OCI-LY7 (cell line): Measurements from ENCODE around the gene XRN2. TPM values are rescaled to one million over a fixed set of nuclear protein-coding genes. Genes with fewer than 3 reads are reported as not detected.

Source experiments
- BruUV-seq: library from RNA; stranded (reverse); fragments of 400-500 nt; replicated peaks from 2 replicates; lab custom pipeline; 2021; lab: Mats Ljungman, UMichigan
- CTCF ChIA-PET: fragments of 300-600 bp; sonication (Branson Sonifier 250); formaldehyde crosslinking; loops from one replicate; lab custom pipeline; 2022; ENCODE audit warnings: antibody characterized with exemption; ENCODE audit not compliant: unreplicated experiment; lab: Charles Lee
- POLR2A ChIA-PET: fragments of 300-600 bp; sonication (Branson Sonifier 250); formaldehyde crosslinking; loops from one replicate; lab custom pipeline; 2022; ENCODE audit warnings: antibody characterized with exemption; lab: Charles Lee
- DNase-seq: peaks from one replicate; pipeline ENCODE4 v3.0.0-alpha.2; 2015; ENCODE audit warnings: low spot score
- H2AFZ ChIP-seq: fragments of 200-600 bp; sonication (generic), shearing (Covaris generic); 2 replicates; pipeline ENCODE4 v1.6.1; 2014; ENCODE audit warnings: mild to moderate bottlenecking, antibody characterized with exemption, low read length, moderate library complexity
- H3K27ac ChIP-seq: fragments of 200-600 bp; sonication (generic); 2 replicates; pipeline ENCODE4 v1.5.1; 2014; ENCODE audit warnings: mixed run types, low read depth, mild to moderate bottlenecking, moderate library complexity, low read length, inconsistent platforms; ENCODE audit not compliant: poor library complexity, severe bottlenecking
- H3K36me3 ChIP-seq: fragments of 200-600 bp; sonication (generic); 2 replicates; pipeline ENCODE4 v1.6.1; 2014; ENCODE audit warnings: mild to moderate bottlenecking, antibody characterized with exemption, low read length, moderate library complexity, mixed read lengths; ENCODE audit not compliant: insufficient read depth
- H3K4me1 ChIP-seq: fragments of 200-600 bp; sonication (generic); 2 replicates; pipeline ENCODE4 v1.5.1; 2014; ENCODE audit warnings: mild to moderate bottlenecking, low read length; ENCODE audit not compliant: insufficient read depth, poor library complexity, severe bottlenecking
- H3K4me2 ChIP-seq: fragments of 200-600 bp; sonication (generic); 2 replicates; pipeline ENCODE4 v1.6.1; 2014; ENCODE audit warnings: mild to moderate bottlenecking, low read length
- H3K4me3 ChIP-seq: fragments of 200-600 bp; sonication (generic); 2 replicates; pipeline ENCODE4 v1.5.1; 2014; ENCODE audit warnings: mild to moderate bottlenecking, low read depth, low read length; ENCODE audit not compliant: poor library complexity, severe bottlenecking
- H3K79me2 ChIP-seq: fragments of 200-600 bp; sonication (generic); 2 replicates; pipeline ENCODE4 v1.6.1; 2016; ENCODE audit warnings: low read depth, mild to moderate bottlenecking, low read length, moderate library complexity, mixed read lengths; ENCODE audit not compliant: insufficient read depth
- H3K9me2 ChIP-seq: fragments of 200-600 bp; sonication (generic); 2 replicates; pipeline ENCODE4 v1.6.1; 2016; ENCODE audit warnings: mild to moderate bottlenecking, low read length, mixed read lengths; ENCODE audit not compliant: insufficient read depth
- H3K9me3 ChIP-seq: fragments of 200-600 bp; sonication (generic); 2 replicates; pipeline ENCODE4 v1.6.1; 2014; ENCODE audit warnings: mild to moderate bottlenecking, mixed run types, low read length, mixed read lengths
- H4K20me1 ChIP-seq: fragments of 200-600 bp; sonication (generic); 2 replicates; pipeline ENCODE4 v1.6.1; 2014; ENCODE audit warnings: mild to moderate bottlenecking, antibody characterized with exemption, low read length, moderate library complexity, mixed read lengths; ENCODE audit not compliant: insufficient read depth
- EZH2phosphoT487 ChIP-seq: fragments of 200-600 bp; sonication (generic); IDR thresholded peaks from 2 replicates; pipeline ENCODE4 v1.6.1; 2018; ENCODE audit warnings: low read depth, borderline replicate concordance, mild to moderate bottlenecking, mixed run types, antibody characterized with exemption, low read length, moderate library complexity, mixed read lengths
- intact Hi-C: fragments of 100-400 bp; cut with micrococcal nuclease; formaldehyde crosslinking; loops from one replicate; pipeline ENCODE4 v1.10.0; 2022; ENCODE audit not compliant: unreplicated experiment
- total RNA-seq, 2 experiments: library from RNA; depleted of rRNA in 1 of 2; stranded (reverse); fragments of >200 nt in 1 of 2; shearing (Covaris generic) in 1 of 2; gene quantifications; 2 replicates each; pipeline ENCODE4 v1.2.3, GENCODE V29; 2014 to 2022
- TF ChIP-seq, protein P1 (sequence below): fragments of 200-600 bp; sonication (generic); conservative IDR thresholded peaks from 2 replicates; pipeline ENCODE4 v1.5.1; 2014; ENCODE audit warnings: mild to moderate bottlenecking, antibody characterized with exemption, low read length, moderate library complexity, mixed read lengths

XRN2 gene
- total RNA-seq, 2 experiments from 2014 or later: 47.9 to 50.3 TPM

DNA sequence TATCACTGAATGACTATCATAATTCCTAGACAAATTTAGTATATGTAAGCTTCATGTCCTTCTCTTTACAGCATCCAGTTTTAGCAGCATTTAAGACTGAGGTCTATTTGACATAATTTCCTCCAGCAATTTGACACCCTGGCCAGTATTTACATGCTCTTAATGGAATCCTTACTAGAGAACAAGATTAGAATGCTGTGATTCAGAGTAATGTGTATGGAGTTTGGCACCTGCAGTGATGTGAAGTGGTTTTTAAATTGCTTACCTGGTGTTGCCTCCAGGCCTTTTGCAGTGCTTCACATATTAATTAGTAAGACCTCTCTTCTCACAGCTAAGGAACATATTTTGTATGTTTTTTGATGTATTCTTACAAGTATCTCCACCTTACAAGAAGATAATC is 84.4 kb downstream of the XRN2 start:
- Histone ChIP-seq H3K36me3 (peaks cover 79% of the 10 kb centered on the region), H3K9me3 (no peaks in the 10 kb centered on the region), H3K79me2 (no peaks in the 10 kb centered on the region), H3K9me2 (no peaks in the 10 kb centered on the region), H4K20me1 (no peaks in the 10 kb centered on the region), H2AFZ (no peak overlapping the region), H3K4me1 (no peaks in the 10 kb centered on the region), H3K4me2 (no peak overlapping the region), H3K4me3 (no peak overlapping the region), H3K27ac (no peak overlapping the region)
- CTCF ChIA-PET: no interaction called here
- POLR2A ChIA-PET: no interaction called here
- BruUV-seq: no TSS peak
- intact Hi-C loops: no loop called here
- DNase-seq: no peak
- no peak for TF ChIP-seq EZH2phosphoT487
- TF ChIP-seq, protein P1, sequence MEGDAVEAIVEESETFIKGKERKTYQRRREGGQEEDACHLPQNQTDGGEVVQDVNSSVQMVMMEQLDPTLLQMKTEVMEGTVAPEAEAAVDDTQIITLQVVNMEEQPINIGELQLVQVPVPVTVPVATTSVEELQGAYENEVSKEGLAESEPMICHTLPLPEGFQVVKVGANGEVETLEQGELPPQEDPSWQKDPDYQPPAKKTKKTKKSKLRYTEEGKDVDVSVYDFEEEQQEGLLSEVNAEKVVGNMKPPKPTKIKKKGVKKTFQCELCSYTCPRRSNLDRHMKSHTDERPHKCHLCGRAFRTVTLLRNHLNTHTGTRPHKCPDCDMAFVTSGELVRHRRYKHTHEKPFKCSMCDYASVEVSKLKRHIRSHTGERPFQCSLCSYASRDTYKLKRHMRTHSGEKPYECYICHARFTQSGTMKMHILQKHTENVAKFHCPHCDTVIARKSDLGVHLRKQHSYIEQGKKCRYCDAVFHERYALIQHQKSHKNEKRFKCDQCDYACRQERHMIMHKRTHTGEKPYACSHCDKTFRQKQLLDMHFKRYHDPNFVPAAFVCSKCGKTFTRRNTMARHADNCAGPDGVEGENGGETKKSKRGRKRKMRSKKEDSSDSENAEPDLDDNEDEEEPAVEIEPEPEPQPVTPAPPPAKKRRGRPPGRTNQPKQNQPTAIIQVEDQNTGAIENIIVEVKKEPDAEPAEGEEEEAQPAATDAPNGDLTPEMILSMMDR: no peak

DNA sequence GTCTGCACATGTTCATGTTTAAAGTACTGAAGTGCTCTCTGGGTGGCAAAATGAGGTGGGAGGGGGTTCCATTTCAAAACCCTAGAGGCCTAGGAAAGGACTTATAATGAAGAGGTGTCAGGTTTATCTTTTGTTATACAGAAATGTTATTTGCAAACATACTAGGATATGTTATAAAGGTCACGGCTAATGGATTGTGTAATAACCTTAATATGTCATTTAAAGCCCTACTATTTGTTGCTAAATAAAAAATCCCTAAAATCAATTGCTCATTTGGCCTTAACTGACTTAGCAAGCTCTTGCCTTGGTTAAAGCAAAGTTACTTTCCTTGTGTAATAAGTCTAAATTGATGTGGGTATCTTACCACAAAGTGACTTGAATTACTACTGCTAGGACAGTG is 85.4 kb downstream of the XRN2 start:
- Histone ChIP-seq H4K20me1 (no peaks in the 10 kb centered on the region), H3K9me3 (no peaks in the 10 kb centered on the region), H3K4me1 (no peaks in the 10 kb centered on the region), H3K79me2 (no peaks in the 10 kb centered on the region), H3K4me2 (no peak overlapping the region), H3K27ac (no peak overlapping the region), H3K9me2 (no peaks in the 10 kb centered on the region), H3K36me3 (peaks cover 68% of the 10 kb centered on the region), H3K4me3 (no peak overlapping the region), H2AFZ (no peak overlapping the region)
- BruUV-seq: no TSS peak
- ChIA-PET POLR2A (no interaction called here), CTCF (no interaction called here)
- no peak for DNase-seq
- intact Hi-C loops: no loop called here
- TF ChIP-seq, protein P1: no peak
- TF ChIP-seq EZH2phosphoT487: no peak

DNA sequence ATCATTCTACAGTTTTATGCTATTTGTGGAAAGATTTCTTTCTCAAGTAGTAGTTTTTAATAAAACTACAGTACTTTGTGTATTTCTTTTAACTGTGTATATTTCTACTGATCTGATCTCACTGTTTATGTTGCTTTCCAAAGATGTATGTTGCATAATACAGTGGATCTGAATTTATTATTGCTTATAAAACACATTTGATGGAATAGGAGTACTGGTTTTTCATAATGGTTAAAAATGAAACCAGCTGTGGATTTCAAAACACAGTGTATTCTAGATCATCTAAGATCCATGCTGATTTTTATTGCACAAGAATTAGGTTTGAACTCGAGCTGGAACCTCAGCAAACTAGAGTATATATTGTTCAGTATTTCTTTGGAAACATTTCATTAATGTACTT is 86.2 kb downstream of the XRN2 start:
- ChIA-PET CTCF (no interaction called here), POLR2A (no interaction called here)
- TF ChIP-seq EZH2phosphoT487: no peak
- TF ChIP-seq, protein P1: no peak
- DNase-seq: no peak
- no peak overlapping the region for H3K27ac ChIP-seq
- no peak overlapping the region for H3K4me3 ChIP-seq
- peaks cover 60% of the 10 kb centered on the region for H3K36me3 ChIP-seq
- H3K9me2 ChIP-seq: no peaks in the 10 kb centered on the region
- BruUV-seq: no TSS peak
- H3K9me3 ChIP-seq: no peaks in the 10 kb centered on the region
- H3K79me2 ChIP-seq: no peaks in the 10 kb centered on the region
- H3K4me2 ChIP-seq: no peak overlapping the region
- H4K20me1 ChIP-seq: no peaks in the 10 kb centered on the region
- no peaks in the 10 kb centered on the region for H3K4me1 ChIP-seq
- intact Hi-C loops: no loop called here
- no peak overlapping the region for H2AFZ ChIP-seq
